ENCODE results near the gene GNG7.
"Not testable (repeated sequence)": the region's sequence is repeated elsewhere in the genome, so short reads cannot be mapped to it uniquely, and the experiment has no call there.

Gene GNG7

DNA sequence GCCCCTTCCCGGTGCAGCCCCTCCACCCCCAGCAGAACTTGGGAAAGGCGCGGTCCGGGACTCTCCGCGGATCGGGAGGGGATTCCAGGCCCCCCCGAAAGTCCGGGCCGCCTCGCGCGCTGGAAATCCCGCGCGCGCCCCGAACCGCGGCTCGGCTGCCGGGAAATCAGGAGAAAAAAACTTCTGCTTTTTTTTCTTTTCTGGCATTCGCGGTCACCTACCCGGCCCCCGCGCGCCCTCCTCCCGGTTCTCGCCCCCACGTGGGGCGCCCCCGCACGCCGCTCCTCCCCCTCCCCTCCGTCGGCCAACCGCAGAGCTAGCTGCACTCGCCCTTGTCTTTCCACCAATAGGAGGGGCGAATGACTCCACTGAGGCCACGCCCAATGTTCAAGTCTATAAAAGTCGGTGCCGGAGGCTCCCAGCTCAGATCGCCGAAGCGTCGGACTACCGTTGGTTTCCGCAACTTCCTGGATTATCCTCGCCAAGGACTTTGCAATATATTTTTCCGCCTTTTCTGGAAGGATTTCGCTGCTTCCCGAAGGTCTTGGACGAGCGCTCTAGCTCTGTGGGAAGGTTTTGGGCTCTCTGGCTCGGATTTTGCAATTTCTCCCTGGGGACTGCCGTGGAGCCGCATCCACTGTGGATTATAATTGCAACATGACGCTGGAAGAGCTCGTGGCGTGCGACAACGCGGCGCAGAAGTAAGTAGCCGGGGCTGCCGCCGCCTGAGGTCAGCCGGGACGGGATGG is 226.6 kb downstream of the GNG7 start, which contains the start of gene GADD45B:
Gene GADD45B, plus strand, starts transcription at position 426 of the 749 bp plus-strand sequence. Its CDS starts 232 bp downstream, at position 658.
- peaks cover 18% of the 10 kb centered on the region for H3K36me3 ChIP-seq (ENCODE audit: insufficient read depth, low read length)
- peak within 1 kb of the TSS; percentile 60 to 72 for H3K4me3 ChIP-seq (ENCODE audit: low read depth in 1 of 2, low read length in 2 of 2)
- no peaks in the 10 kb centered on the region for H3K27me3 ChIP-seq (ENCODE audit: insufficient read depth, low read length, poor library complexity)
- no peak for TF ChIP-seq EZH2 (IDR thresholded peaks at IDR 0.05; ENCODE audit: borderline replicate concordance, low read depth, low read length, severe bottlenecking)
- TF ChIP-seq, protein P1, sequence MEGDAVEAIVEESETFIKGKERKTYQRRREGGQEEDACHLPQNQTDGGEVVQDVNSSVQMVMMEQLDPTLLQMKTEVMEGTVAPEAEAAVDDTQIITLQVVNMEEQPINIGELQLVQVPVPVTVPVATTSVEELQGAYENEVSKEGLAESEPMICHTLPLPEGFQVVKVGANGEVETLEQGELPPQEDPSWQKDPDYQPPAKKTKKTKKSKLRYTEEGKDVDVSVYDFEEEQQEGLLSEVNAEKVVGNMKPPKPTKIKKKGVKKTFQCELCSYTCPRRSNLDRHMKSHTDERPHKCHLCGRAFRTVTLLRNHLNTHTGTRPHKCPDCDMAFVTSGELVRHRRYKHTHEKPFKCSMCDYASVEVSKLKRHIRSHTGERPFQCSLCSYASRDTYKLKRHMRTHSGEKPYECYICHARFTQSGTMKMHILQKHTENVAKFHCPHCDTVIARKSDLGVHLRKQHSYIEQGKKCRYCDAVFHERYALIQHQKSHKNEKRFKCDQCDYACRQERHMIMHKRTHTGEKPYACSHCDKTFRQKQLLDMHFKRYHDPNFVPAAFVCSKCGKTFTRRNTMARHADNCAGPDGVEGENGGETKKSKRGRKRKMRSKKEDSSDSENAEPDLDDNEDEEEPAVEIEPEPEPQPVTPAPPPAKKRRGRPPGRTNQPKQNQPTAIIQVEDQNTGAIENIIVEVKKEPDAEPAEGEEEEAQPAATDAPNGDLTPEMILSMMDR (IDR thresholded peaks at IDR 0.05; ENCODE audit: borderline replicate concordance, extremely low read depth, low read length, poor library complexity, severe bottlenecking), result peak; percentile 1
- H4K20me1 ChIP-seq (ENCODE audit: insufficient read depth, low read length), result peaks cover 20% of the 10 kb centered on the region
- peaks cover 28% of the 10 kb centered on the region for H3K79me2 ChIP-seq (ENCODE audit: insufficient read depth, low read length)
- H2AFZ ChIP-seq (ENCODE audit: low read depth, low read length), result peak within 1 kb of the TSS; percentile 50
- peak; percentile 98 for DNase-seq
- H3K9me3 ChIP-seq (ENCODE audit: insufficient read depth, low read length, severe bottlenecking), result no peaks in the 10 kb centered on the region
- peak within 1 kb of the TSS; percentile 79 for H3K27ac ChIP-seq (ENCODE audit: low read length)
- H3K4me2 ChIP-seq (ENCODE audit: insufficient read depth, low read length), result peak within 1 kb of the TSS; percentile 90
- peaks cover 46% of the 10 kb centered on the region for H3K4me1 ChIP-seq (ENCODE audit: insufficient read depth, low read length)
- H3K9ac ChIP-seq (ENCODE audit: low read depth, low read length), result peak within 1 kb of the TSS; percentile 76
- ATAC-seq (ENCODE audit: insufficient read depth, low read depth), result peak; percentile 45

DNA sequence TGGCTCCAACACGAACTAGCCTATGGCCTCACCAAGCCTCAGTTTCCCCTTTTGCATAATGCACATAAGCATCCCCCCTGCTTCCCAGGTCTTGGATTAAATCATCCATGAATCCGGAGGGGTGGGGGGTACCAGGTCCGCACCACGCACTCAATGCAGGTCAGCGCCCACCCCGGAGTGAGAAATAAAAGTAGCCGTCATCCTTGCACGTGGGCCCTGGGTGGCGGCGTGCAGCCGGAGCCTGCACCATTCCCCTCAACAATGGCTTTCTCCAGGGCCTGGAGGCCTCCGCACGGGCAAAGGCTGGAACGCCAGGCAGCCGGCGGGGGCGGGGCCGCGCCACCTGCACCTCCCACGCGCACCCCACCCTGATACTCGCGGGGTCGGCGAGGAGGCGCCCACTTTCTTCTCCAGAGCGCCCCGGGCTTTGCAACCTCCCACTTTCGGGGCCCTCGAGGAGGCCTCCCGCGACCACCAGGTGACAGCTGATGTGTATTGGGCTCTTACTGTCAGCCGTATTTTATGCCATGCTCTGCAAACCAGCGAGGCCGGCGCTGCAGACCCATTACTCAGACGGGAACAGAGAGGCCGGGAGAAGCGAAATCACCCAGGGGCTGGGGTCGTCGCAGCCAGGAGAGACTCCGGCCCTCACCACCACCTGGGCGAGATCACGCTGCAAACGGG is 227.3 kb downstream of the GNG7 start:
- ATAC-seq (ENCODE audit: insufficient read depth, low read depth), result peak; percentile 29
- DNase-seq, result peak; percentile 76
- Histone ChIP-seq H3K9me3 (ENCODE audit: insufficient read depth, low read length, severe bottlenecking) (no peaks in the 10 kb centered on the region), H2AFZ (ENCODE audit: low read depth, low read length) (peak overlapping the region; percentile 50), H3K9ac (ENCODE audit: low read depth, low read length) (peak overlapping the region; percentile 60), H4K20me1 (ENCODE audit: insufficient read depth, low read length) (peaks cover 20% of the 10 kb centered on the region), H3K27me3 (ENCODE audit: insufficient read depth, low read length, poor library complexity) (no peaks in the 10 kb centered on the region), H3K79me2 (ENCODE audit: insufficient read depth, low read length) (peaks cover 28% of the 10 kb centered on the region), H3K4me2 (ENCODE audit: insufficient read depth, low read length) (peak overlapping the region; percentile 90), H3K4me1 (ENCODE audit: insufficient read depth, low read length) (peaks cover 46% of the 10 kb centered on the region), H3K4me3 (ENCODE audit: low read depth in 1 of 2, low read length in 2 of 2) (peak overlapping the region; percentile 11 to 63; a peak in 3 of 4 replicates), H3K27ac (ENCODE audit: low read length) (peak overlapping the region; percentile 79), H3K36me3 (ENCODE audit: insufficient read depth, low read length) (peaks cover 18% of the 10 kb centered on the region)
- TF ChIP-seq, protein P1 (IDR thresholded peaks at IDR 0.05; ENCODE audit: borderline replicate concordance, extremely low read depth, low read length, poor library complexity, severe bottlenecking), result peak; percentile 34
- TF ChIP-seq EZH2 (IDR thresholded peaks at IDR 0.05; ENCODE audit: borderline replicate concordance, low read depth, low read length, severe bottlenecking), result no peak

DNA sequence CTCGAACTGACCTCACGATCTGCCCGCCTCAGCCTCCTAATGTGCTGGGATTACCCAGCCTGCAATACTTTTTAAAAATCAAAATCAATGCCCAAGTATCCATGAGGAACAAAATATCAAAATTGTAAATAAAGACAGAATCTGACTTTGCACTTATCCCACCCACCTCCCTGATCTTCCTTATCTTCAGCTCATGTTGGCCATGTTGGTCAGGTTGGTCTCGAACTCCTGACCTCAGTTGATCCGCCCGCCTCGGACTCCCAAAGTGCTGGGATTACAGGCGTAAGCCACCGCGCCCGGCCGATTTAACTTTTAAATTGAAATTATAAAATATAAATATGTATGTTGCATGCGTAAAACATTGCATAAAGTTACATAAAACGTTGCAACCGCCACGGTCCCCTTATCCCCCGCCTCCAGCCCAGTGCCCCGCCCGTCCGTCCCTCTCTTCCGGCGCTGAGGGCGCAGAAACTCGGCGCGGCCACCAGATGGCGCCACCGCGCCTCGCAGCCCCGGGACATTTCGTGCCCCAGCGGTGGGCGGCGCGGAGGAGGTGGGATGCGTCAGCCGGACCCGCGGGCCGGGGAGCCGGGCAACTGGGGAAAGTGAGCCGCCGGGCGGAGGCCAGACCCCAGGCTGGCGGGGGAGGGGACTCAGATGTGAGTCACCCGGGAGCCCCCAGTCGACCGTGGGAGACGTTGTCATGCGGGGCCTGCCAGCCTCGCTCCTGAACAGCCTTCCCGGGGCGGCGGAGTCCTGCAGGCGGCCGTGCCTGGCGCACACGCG is 228.1 kb downstream of the GNG7 start:
- DNase-seq, result peak; percentile 89
- no peak for TF ChIP-seq EZH2 (IDR thresholded peaks at IDR 0.05; ENCODE audit: borderline replicate concordance, low read depth, low read length, severe bottlenecking)
- TF ChIP-seq, protein P1 (IDR thresholded peaks at IDR 0.05; ENCODE audit: borderline replicate concordance, extremely low read depth, low read length, poor library complexity, severe bottlenecking), result peak; percentile 98
- peak; percentile 61 for ATAC-seq (ENCODE audit: insufficient read depth, low read depth)
- peaks cover 18% of the 10 kb centered on the region for H3K36me3 ChIP-seq (ENCODE audit: insufficient read depth, low read length)
- H2AFZ ChIP-seq (ENCODE audit: low read depth, low read length), result peak overlapping the region; percentile 61
- peak overlapping the region; percentile 11 to 63; a peak in 3 of 4 replicates for H3K4me3 ChIP-seq (ENCODE audit: low read depth in 1 of 2, low read length in 2 of 2)
- H3K27me3 ChIP-seq (ENCODE audit: insufficient read depth, low read length, poor library complexity), result no peaks in the 10 kb centered on the region
- peaks cover 28% of the 10 kb centered on the region for H3K79me2 ChIP-seq (ENCODE audit: insufficient read depth, low read length)
- peaks cover 46% of the 10 kb centered on the region for H3K4me1 ChIP-seq (ENCODE audit: insufficient read depth, low read length)
- H3K4me2 ChIP-seq (ENCODE audit: insufficient read depth, low read length), result peak overlapping the region; percentile 90
- H4K20me1 ChIP-seq (ENCODE audit: insufficient read depth, low read length), result peaks cover 20% of the 10 kb centered on the region
- H3K27ac ChIP-seq (ENCODE audit: low read length), result peak overlapping the region; percentile 84
- H3K9me3 ChIP-seq (ENCODE audit: insufficient read depth, low read length, severe bottlenecking), result no peaks in the 10 kb centered on the region
- peak overlapping the region; percentile 60 for H3K9ac ChIP-seq (ENCODE audit: low read depth, low read length)

DNA sequence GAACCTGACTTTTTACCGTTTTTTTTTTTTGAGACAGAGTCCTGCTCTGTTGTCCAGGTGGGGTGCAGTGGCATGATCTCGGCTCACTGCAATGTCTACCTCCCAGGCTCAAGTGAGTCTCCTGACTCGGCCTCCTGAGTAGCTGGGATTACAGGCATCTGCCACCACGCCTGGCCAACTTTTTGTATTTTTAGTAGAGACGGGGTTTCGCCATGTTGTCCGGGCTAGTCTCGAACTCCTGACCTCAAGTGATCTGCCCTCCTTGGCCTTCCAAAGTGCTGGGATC is 232.6 kb downstream of the GNG7 start:
- H3K36me3 ChIP-seq (ENCODE audit: insufficient read depth, low read length); ATAC-seq (ENCODE audit: insufficient read depth, low read depth); H3K27me3 ChIP-seq (ENCODE audit: insufficient read depth, low read length, poor library complexity); H3K4me2 ChIP-seq (ENCODE audit: insufficient read depth, low read length); DNase-seq; H4K20me1 ChIP-seq (ENCODE audit: insufficient read depth, low read length); H3K4me3 ChIP-seq (ENCODE audit: low read depth in 1 of 2, low read length in 2 of 2); H3K9ac ChIP-seq (ENCODE audit: low read depth, low read length); H3K9me3 ChIP-seq (ENCODE audit: insufficient read depth, low read length, severe bottlenecking); H3K27ac ChIP-seq (ENCODE audit: low read length); H2AFZ ChIP-seq (ENCODE audit: low read depth, low read length); H3K79me2 ChIP-seq (ENCODE audit: insufficient read depth, low read length): not testable (repeated sequence)
- H3K4me1 ChIP-seq (ENCODE audit: insufficient read depth, low read length), result peaks cover 16% of the 10 kb centered on the region
